ENCODE data around the gene FAM50A.
A peak's percentile ranks its signal among the peaks of the same experiment; 100 is the strongest.

The FAM50A gene

DNA sequence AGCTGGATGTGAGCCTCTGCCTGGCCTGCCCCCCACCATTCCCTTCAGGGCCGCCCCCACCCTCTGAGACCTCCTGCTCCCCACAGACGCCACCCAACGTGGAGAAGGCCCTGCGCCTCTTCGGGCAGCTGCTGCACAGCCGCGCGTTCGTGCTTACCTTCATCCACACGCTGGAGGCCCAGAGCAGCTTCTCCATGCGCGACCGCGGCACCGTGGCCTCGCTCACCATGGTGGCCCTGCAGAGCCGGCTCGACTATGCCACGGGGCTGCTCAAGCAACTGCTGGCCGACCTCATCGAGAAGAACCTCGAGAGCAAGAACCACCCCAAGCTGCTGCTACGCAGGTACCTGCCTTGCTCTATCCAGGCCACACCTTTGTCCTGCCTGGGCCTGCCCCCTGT, 24.3 kb downstream of the FAM50A start:
- no peak for DNase-seq

DNA sequence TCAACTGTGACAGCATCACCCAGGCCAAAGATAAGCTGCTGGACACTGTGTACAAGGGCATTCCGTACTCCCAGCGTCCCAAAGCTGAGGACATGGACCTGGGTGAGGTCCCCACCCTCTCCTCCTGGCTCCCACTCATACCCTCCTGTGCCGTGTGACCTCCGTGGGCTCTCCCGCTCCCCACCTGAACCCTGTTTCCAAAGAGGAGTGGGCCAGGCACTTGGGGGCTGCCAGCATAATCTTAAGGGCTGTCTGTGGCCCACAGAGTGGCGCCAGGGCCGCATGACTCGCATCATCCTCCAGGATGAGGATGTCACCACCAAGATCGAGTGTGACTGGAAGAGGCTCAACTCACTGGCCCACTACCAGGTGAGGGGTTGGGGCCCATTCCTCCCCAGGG, 25.2 kb downstream of the FAM50A start:
- DNase-seq, result no peak

DNA sequence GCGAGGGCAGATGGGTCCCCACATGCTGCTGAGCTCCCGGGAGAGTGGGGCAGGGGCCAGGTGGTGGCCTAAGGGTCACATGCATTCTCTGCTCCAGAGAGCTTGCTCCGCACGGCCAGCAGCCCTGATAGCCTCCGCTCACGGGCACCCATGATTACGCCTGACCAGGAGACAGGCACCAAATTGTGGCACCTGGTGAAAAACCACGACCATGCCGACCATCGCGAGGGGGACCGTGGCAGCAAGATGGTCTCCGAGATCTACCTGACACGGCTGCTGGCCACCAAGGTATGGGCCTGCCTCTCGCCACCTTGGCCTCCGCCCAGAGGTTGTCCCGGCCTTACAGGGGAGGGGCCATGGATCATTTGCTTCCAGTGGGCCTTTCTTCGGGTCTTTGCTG, 25.9 kb downstream of the FAM50A start:
- DNase-seq, result no peak

DNA sequence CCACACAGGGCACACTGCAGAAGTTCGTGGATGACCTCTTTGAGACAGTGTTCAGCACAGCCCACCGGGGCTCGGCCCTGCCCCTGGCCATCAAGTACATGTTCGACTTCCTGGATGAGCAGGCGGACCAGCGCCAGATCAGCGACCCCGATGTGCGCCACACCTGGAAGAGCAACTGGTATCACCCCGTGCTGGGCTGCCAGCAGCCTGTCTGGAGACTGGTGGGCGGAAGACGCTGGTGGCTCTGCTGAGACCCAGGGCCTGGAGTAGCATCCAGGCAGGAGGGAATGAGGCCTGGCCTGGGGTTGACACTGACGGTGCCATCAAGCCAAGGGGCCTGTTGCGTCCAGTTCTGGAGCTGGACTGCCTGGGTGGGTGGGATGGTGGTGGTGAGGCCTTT, 26.5 kb downstream of the FAM50A start:
- no peak for DNase-seq

DNA sequence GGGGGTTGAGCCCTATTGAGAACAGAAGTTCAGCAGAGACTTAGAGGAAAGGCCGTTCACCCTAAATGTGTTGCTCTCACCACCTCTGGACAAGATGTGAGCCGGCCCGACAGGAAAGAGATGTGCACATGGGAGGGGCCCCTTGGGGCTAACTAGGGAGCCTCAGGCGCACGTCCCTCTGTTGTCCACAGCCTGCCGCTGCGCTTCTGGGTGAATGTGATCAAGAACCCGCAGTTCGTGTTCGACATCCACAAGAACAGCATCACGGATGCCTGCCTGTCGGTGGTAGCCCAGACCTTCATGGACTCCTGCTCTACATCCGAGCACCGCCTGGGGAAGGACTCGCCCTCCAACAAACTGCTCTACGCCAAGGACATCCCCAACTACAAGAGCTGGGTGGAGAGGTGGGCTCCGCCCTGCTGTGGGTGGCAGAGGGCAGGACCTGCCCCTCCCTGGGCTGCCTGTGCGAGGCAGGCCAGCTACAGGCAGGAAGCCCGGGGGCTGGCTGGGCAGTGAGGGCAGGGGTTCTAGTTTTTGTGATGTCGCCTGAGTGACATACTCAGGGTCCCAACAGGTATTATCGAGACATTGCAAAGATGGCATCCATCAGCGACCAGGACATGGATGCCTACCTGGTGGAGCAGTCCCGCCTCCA, 27.1 kb downstream of the FAM50A start:
- DNase-seq, result no peak

DNA sequence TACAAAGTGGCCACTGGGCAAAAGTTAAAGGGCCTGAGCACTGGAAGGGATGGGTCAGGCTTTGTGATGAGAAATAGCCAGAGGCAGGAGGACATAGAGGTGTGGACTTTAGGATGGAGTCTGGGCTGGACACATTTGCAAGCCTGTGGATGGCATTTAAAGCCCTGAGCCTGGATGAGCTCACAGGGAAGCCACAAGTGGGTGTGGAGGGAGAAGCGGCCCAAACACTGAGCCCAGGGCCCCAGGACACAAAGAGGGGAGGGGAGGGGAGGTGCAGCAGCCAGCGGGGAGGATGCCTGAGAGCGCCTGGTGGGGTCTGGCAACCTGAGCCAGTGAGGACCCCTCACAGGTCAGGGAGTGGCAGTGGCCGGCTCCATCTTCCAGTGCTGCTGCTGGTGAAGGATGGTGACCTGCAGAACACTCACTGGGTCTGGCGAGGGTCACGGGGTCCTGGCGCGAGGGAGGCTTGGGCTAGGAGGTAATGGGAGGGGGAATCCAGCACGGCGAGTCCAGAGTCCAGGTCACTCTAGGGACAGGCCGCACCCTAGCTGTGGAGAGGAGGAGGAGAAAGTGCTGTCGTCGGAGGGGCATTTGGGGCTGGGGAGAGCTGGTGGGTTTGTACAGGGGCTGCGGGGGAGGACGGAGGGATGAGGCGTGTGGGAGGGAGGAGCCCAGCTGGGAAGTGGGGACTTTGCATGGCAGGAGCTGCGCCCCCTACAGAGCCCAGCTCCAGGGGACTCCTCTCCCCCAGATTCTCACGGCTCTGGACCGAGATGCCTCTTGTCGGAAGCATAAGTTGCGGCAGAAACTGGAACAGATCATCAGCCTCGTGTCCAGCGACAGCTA, 28.1 kb downstream of the FAM50A start:
- no peak for DNase-seq

DNA sequence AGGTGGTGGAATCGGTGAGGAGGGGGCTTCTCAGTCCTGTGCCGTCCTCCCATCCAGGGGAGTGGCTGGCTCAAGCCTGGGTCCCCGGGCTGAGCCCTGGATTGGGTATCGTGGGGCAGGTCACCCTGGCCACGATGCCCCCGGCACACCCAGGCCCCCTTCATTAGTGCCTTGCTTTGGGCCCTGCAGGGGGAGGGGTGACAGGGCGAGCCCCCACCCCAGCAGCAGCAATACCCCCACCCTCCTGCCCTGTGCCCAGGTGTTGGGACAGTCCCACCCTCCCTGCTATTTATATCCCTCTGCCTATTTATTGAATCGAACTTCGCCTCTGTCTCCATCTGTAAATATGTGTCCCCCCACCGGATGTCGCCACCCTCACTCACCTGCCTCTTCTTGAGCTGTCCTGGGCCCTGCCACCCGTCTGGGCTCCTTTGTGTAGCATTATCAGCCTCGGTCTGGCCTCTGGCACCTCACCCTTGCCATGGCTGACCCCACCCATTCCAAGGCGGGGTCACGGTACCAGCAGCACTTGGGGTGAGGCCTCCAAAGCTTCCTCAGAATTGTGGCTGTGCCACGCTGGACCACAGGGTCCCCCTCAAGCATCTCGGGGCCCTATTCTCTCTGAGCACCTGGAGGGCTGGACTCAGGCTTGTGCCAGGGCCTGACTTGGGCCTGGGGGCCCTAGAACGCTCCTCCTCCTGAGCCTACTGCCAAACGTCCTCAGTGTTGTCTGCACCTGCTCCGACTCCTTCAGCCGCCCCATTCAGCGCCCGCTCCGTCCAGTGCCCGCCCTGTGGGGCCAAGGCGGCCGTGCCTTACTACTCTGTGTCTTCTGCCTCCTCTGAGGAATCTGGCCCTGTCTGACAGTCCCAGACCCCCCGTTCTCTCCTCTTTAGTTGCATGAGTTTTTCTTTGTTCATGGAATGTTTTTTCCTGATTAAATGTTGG, 29.0 kb downstream of the FAM50A start:
- no peak for DNase-seq

DNA sequence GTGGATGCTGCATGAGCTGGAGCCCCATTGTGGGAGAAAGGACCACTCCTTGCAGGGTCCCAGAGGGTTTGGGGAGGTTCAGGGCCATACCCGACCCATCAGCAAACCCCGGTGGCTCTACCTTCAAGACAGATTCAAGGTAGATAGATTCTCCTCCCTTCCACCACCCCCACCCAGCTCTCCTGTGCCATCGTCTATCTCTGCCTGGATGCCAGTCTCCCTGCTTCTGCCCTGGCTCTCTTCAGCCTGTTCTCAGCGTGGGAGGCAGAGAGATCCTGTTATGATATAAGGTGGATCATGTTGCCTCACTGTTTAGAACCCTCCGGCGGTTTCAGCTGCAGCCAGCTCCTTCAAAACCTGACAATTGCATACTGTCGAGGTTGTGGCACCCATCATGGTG, 29.7 kb downstream of the FAM50A start:
- DNase-seq, result no peak

DNA sequence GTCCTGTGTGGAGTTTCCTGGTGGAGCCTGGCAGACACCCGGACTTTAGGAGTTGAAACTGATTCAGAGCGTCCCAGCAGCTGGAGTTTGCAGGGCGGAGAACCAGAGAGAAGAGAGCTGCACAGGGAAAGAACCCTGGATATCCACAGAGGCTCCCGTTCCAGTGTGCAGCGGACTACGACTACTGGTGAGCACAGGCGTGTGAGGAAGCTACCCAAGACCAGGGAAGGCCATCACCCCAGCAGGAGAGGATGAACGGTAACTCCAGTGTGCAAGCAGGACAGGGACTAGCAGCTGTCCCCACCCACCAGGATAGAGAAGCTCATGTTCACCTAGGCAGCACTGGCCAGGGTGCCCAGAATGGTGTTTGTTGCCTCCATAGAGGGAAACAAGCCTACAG, 32.9 kb downstream of the FAM50A start:
- no peak for DNase-seq

DNA sequence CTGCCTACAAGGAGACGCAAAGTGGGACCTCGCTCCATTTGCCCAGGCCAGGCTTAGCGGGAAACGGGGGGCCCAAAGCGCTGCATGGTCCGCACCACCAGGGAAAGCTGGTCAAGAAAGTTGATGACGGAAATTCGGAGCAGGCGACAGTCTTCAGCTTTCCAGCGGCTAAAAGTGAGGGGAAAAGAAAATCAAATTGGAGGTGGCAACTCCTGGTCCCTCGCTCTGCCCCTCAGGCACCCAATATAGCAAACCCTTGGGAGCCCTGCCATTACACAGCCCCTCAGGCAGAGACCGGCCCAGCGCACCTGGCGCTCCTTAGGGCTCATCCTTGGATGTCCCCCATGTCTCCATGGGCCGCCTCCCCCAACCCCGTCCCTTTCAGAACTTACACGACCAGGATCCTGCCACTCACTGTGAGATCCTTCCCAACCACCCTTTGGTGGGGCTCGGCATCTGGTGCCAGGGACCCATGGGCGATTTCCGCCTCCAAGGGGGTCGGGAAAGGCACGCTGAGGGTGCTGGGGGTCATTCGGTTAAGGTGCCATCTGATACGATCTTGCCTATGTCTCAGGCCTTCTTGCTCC, 34.0 kb downstream of the FAM50A start:
- no peak for DNase-seq

DNA sequence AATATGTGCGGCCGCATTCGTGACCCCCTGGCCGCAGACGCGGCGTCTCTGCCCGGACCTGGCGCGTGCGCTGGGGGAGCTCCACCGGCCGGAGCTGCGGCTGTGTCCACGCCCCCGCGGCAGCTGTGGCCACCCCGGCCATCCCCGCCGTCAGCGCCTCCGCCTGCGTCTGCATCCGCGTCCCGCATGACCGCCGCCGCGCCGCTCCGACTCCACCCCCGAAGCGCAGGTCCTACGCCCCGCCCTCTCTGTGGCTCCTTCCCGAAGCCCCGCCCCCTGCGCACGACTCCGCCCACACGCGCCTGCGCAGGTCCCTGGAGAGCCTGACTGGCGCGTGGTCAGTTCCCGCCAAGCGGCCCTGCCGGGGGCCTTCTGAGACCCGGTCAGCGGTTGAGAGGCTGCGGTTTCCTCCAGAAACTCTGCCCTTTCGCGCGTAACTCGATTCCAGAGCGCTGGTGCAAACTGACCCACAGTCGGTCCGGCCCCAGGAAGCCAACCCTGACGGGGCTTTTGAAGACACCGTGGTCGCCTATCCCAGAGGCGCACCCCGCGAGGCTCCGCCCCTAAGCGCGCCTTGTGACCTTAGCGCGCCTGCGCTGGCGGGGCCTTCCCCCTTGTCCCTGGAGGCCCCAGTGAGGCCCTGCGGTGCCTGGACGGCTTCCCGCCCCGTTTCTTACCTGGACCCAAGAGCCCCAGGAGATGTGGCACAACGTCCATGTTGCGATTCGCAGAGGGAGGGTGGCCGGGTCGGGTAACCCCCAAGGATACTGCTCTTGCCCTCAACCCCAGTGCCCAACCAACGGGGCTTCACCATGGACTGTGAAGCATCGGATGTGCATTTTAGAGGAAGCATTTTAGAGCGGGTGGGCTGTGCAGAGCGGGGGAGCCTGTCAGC, 35.0 kb downstream of the FAM50A start, which contains the start of gene LAGE3:
LAGE3 (minus strand) TSS at position 554 of the 895 bp plus-strand sequence; CDS start at position 188, 366 bp downstream.
- peak; percentile 50 for DNase-seq

DNA sequence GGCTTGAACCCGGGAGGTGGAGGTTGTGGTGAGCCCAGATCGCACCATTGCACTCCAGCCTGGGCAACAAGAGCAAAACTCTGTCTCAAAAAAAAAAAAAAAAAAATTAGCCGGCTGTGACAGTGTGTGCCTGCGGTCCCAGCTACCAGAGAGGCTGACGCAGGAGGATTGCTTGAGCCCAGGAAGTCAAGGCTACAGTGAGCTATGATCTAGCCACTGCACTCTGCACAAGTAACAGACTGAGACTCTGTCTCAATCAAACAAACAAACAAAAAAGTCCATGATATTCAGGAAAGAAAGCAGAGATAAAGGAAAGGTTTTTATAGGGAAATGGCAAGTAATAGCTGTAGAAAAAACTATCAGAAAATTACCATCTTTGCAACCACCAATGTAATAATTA, 37.3 kb downstream of the FAM50A start:
- DNase-seq, result no peak

DNA sequence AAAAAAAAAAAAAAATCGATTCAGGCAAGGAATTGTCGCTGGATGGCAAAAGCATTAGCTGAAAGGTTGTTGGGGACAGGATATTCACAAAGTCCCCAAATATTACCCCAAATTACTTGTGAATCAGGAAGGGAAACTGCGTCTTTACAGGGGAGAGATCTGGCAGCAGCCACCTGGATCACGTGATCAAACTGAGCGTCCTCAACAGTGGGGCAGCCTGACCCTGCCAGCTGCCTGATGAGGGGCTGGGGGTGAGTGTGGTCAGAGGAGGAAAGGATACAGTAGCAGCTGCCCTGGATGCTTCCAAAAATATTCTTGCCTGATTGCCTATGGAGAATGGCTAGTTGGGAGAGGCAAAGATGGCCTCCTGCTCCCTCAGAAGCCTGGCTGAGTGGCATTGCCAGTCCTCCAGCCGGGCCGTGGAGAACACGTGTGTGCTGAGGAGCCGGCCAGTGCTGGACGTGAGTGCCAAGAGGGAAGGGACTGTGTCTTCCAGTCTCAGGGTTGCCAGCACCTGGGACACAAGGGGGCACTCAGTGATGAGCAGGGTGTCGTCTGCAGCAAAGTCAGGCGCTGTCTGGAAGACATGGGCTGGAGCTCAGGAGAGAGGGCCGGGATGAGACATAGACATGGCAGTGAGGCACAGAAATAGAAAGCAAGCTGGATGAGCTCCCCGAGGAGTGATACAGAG, 38.1 kb downstream of the FAM50A start:
- no peak for DNase-seq

DNA sequence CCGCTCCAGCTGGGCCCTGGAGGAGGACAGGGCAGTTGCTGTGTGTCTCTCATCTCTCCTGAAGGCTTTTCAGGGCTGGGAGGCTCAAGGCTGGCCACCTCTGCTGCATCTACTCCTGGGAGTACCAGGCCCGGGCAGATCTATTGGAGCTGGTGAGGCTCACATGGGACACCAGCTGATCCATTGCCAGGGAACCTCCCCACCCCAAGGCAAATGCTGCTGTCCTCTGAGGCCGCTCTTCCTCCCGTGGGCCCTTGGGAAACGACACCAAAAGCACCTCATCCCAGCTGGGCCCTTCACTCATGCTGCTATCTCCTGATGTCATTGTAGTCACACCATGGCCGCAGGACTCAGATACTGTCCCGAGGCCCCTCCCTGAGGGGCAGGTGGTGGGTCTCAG, 38.8 kb downstream of the FAM50A start:
- no peak for DNase-seq

DNA sequence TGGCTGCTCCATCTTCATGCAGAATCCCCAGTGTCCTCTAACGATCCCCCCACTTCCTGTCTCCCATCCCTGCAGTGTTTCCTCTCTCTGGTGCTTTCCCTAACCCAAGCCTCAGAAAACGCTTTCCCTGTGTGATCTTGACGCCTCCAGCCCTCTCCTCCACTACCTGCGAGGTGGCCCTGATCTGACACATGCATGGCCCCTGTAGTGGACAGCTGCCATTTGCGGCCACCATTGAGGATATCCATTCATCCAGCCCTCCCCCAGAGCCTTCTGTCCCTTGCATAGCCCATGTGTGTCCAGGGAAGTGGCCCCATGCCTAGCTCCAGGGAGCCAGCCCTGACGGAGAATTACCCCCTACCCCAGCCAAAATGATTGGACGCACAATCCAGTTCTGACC, 39.4 kb downstream of the FAM50A start:
- DNase-seq, result no peak

DNA sequence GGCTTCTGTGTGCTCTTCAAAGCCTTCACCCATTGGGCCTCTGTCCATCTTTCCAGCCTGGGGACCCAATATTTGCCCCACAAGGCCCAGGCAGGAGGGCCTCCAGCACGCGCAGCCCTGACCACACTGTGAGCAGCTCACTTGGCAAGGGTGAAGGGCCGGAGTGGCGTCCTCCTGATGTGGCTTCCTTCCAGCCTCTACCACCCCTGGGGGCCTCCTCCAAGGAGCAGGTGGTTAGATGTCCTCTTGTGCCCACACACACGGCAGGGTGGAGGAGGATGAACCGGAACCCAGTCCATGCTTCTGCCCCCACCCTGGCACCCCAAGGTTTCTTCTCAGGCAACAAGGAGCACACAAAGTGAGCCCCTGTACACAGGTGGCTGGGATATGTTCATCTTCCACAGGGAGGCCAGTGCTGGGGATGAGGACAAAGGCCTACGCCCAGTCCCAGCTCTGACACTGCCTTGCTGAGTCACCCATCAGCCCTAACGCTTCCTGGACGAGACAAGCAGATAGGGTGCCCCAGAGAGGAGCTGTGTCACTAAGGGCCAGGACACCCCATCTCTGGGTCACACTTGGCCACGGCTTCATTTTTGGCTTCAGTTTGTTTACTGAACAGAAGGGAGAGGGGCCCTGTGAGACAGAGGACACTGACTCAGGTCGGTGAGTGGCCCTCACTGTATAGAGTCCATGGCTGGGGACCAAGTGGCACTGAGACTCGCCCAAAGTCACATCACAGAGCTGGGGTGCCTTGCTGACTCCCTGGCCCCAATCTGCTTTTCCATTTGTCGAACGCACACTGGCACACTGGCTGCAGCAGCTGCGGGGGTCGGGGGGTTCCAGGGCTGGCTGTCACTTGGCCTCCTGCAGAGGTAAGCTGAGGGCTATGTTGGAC, 40.6 kb downstream of the FAM50A start:
- no peak for DNase-seq

DNA sequence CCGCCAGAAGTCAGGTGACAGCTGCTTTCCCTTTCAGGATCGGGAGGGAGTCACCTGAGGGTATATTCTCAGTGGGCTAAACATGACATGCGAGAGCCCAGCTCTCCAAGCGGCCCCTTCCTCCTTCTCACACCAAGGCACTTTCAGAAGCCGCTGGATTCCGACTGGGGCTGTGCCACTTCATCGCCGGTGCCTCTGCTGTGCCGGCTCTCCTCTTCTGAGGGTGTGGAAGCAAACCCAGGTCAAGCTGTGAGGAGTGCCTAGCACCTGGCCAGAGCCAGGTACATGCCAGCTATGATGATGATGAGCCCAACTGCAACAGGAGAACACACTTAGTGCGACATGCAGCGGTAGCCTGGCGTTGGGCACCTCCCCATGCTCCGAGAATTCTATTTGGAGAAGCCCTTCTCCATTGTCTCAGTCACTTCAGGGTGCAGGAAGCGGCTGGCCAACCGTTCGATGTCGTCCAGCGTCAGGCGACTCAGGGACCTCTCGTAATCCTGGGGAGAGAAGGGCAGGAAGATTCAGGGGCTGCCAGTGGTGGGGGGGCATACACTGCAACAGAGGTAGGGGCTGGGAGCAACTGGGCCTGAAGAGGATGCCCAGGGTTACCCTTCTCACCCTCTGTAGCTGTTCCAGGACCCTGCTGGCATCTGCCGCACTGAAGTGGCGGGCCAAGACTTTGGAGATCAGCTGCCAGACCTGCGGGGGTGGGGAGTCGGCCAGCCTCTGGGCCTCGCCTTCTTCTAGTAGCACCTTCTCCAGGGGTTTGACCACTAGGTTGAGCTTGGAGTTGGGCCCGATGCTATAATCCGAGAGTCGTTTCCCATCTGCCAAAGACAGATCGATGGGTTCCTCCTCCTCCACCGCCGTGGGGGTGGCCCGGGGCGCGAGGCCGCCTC, 41.5 kb downstream of the FAM50A start:
- no peak for DNase-seq

DNA sequence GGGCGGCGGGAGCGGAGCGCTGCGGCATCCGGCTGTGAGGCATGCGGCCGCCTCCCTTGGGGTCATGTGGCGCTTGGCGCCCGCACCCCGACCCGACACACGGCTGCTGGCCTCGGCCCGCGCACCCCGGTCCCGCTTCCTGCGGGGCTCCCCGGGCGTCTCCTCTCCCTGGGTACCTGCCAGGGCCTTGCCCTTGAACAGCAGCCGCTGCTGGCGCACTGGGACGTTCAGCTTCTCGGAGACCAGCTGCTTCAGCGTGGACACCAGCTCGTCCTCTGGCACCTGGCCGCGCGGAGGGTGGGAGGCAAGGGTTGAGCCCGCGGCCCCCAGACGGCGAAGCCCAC, 42.1 kb downstream of the FAM50A start:
- no peak for DNase-seq

All from GF-D8 (cell line).